ENCODE results near the gene CD4.
"Not testable (repeated sequence)": the region's sequence is repeated elsewhere in the genome, so short reads cannot be mapped to it uniquely, and the experiment has no call there.

CD4 gene

DNA sequence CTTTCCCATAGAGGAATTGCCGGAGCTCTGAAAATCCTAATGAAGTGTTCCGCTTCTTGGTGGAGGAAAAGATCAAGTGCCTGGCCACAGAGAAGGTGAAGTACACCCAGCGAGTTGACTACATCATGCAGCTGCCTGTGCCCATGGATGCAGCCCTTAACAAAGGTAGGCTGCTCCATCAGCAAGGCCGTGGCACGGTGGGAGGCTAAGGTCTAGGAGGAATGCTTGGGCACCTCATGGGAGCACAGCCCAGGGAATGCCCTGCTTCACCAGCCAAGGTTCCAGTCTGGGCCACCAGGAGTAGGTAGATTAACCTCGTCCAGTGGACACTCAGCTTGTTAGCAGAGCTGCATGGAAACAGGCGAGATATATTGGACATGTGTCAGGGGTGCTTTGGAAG lies 71.6 kb downstream of the CD4 start:
- Mint-ChIP-seq H3K27ac (no peak overlapping the region), H3K4me1 (no peaks in the 10 kb centered on the region), H3K36me3 (ENCODE audit: low read depth) (peaks cover 74% of the 10 kb centered on the region), H3K4me3 (no peak overlapping the region), H3K9me3 (no peaks in the 10 kb centered on the region), H3K27me3 (ENCODE audit: low read depth) (peaks cover 3% of the 10 kb centered on the region)
- TF ChIP-seq, protein P1, sequence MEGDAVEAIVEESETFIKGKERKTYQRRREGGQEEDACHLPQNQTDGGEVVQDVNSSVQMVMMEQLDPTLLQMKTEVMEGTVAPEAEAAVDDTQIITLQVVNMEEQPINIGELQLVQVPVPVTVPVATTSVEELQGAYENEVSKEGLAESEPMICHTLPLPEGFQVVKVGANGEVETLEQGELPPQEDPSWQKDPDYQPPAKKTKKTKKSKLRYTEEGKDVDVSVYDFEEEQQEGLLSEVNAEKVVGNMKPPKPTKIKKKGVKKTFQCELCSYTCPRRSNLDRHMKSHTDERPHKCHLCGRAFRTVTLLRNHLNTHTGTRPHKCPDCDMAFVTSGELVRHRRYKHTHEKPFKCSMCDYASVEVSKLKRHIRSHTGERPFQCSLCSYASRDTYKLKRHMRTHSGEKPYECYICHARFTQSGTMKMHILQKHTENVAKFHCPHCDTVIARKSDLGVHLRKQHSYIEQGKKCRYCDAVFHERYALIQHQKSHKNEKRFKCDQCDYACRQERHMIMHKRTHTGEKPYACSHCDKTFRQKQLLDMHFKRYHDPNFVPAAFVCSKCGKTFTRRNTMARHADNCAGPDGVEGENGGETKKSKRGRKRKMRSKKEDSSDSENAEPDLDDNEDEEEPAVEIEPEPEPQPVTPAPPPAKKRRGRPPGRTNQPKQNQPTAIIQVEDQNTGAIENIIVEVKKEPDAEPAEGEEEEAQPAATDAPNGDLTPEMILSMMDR (IDR thresholded peaks at IDR 0.05; ENCODE audit: unreplicated experiment in 3 of 3) = no peak

DNA sequence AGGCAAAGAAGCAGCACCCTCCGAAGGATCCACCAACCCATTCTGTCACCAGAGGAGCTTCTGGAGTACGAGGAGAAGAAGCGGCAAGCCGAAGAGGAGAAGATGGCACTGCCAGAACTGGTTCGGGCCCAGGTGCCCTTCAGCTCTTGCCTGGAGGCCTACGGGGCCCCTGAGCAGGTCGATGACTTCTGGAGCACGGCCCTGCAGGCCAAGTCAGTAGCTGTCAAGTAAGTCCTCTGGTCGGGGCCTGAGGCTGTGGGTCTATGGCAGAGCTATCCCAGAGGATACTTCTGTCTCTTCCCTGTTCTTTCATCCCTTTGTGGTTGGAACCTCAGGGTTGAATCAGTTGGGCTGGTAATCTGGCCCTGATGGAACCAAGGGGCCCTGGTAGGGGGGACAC lies 72.1 kb downstream of the CD4 start:
- no peak overlapping the region for H3K27ac Mint-ChIP-seq
- peaks cover 73% of the 10 kb centered on the region for H3K36me3 Mint-ChIP-seq (ENCODE audit: low read depth)
- H3K27me3 Mint-ChIP-seq (ENCODE audit: low read depth) = peaks cover 3% of the 10 kb centered on the region
- TF ChIP-seq, protein P1 (IDR thresholded peaks at IDR 0.05; ENCODE audit: unreplicated experiment in 3 of 3) = no peak
- peaks cover 2% of the 10 kb centered on the region for H3K4me1 Mint-ChIP-seq
- no peak overlapping the region for H3K4me3 Mint-ChIP-seq
- no peaks in the 10 kb centered on the region for H3K9me3 Mint-ChIP-seq

DNA sequence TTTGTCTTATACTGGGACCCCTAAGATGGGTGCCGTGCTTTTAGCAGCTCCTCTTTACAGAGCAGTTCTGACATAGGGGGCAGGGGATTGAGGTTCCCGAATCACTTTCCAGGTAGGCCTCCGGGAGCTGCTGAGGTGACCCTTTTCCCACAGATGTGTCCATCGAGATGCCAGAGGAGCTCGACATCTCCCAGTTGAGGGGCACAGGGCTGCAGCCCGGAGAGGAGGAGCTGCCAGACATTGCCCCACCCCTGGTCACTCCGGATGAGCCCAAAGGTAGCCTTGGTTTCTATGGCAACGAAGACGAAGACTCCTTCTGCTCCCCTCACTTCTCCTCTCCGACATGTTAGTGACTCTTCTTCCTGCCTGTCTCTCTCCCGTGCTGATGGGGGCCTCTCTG lies 73.7 kb downstream of the CD4 start:
- Mint-ChIP-seq H3K36me3 (ENCODE audit: low read depth) (peaks cover 61% of the 10 kb centered on the region), H3K4me1 (peaks cover 5% of the 10 kb centered on the region), H3K27ac (no peak overlapping the region), H3K9me3 (no peaks in the 10 kb centered on the region), H3K4me3 (no peak overlapping the region), H3K27me3 (ENCODE audit: low read depth) (peaks cover 3% of the 10 kb centered on the region)
- TF ChIP-seq, protein P1 (IDR thresholded peaks at IDR 0.05; ENCODE audit: unreplicated experiment in 3 of 3) = no peak

DNA sequence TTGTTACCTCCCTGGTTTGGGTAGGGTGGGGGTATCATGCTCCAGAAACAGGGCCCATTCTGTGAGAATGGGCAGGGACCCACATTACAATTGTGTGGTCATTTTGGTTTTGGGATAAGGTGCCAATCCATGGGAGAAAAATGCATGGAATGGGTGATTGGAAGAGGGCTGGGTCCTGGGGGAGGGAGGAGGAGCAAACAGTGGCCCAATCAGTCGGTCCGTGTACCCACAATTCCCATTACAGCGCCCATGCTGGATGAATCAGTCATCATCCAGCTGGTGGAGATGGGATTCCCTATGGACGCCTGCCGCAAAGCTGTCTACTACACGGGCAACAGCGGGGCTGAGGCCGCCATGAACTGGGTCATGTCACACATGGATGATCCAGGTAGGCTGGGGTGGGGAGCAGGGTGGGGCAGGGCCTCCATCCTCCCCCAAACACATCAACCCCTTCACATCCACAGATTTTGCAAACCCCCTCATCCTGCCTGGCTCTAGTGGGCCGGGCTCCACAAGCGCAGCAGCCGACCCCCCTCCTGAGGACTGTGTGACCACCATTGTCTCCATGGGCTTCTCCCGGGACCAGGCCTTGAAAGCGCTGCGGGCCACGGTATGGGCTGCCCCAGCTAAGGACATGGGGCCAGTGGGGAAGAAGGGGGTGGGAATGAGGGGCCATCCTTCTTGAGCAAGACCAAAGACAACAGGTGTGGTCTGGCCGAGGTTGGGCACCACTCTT lies 74.4 kb downstream of the CD4 start:
- H3K27me3 Mint-ChIP-seq (ENCODE audit: low read depth) = peaks cover 6% of the 10 kb centered on the region

GRCh38 chr12:6865307-6865706 lies 76.0 kb downstream of the CD4 start:
- Mint-ChIP-seq H3K4me1 (peaks cover 24% of the 10 kb centered on the region), H3K36me3 (ENCODE audit: low read depth) (peaks cover 63% of the 10 kb centered on the region), H3K4me3 (peak overlapping the region; percentile 48 to 78 (median 75)), H3K27ac (peak overlapping the region in 1 of 3 experiments; percentile 30)
- H3K27me3 Mint-ChIP-seq (ENCODE audit: low read depth); H3K9me3 Mint-ChIP-seq: not testable (repeated sequence)

More for the DNA sequence above, 74.4 kb downstream of the CD4 start:
- Mint-ChIP-seq H3K9me3 (no peaks in the 10 kb centered on the region), H3K4me3 (peak overlapping the region in 1 of 3 experiments; percentile 44), H3K27ac (no peak overlapping the region), H3K4me1 (peaks cover 11% of the 10 kb centered on the region), H3K36me3 (ENCODE audit: low read depth) (peaks cover 58% of the 10 kb centered on the region)
- TF ChIP-seq, protein P1 (IDR thresholded peaks at IDR 0.05; ENCODE audit: unreplicated experiment in 3 of 3) = no peak

GRCh38 chr12:6866163-6866919 lies 77.0 kb downstream of the CD4 start:
- Mint-ChIP-seq H3K27me3 (ENCODE audit: low read depth) (peaks cover 7% of the 10 kb centered on the region), H3K9me3 (no peaks in the 10 kb centered on the region), H3K4me1 (peaks cover 29% of the 10 kb centered on the region), H3K4me3 (peak overlapping the region; percentile 90 to 97 (median 96)), H3K36me3 (ENCODE audit: low read depth) (peaks cover 58% of the 10 kb centered on the region), H3K27ac (peak overlapping the region in 1 of 3 experiments; percentile 93)
- TF ChIP-seq, protein P1 (IDR thresholded peaks at IDR 0.05; ENCODE audit: unreplicated experiment in 3 of 3) = no peak
